ENCODE results near the gene RAB12. TPM values are rescaled to one million over a fixed set of nuclear protein-coding genes. Genes with fewer than 3 reads are reported as not detected.
A peak's percentile ranks its signal among the peaks of the same experiment; 100 is the strongest.

Gene RAB12
- total RNA-seq, 1 experiment from 2014 or later: 51.3 TPM

GRCh38 chr18:8609659-8610458, 622 bp downstream of the RAB12 start:
- Mint-ChIP-seq H3K36me3 (ENCODE audit: insufficient read depth in 1 of 3, low read depth in 3 of 3) (peaks cover 7 to 19% (median 9%) of the 10 kb centered on the region in 3 experiments; a peak in 6 of 7 replicates), H3K27me3 (ENCODE audit: low read depth) (peaks cover 12% of the 10 kb centered on the region), H3K4me1 (peaks cover 53% of the 10 kb centered on the region in 2 experiments), H3K9me3 (no peaks in the 10 kb centered on the region; a peak in 1 of 5 replicates), H3K4me3 (peak overlapping the region; percentile 86 to 94), H3K27ac (peak overlapping the region in 2 of 3 experiments; percentile 59 to 81; a peak in 2 of 7 replicates)
- no peak overlapping the region for H3K56ac ChIP-seq (ENCODE audit: insufficient read length, low read depth, low read length)
- no peak overlapping the region for H2AFZ ChIP-seq (ENCODE audit: low read length)
- H3K79me1 ChIP-seq (ENCODE audit: insufficient read depth, low read depth, low read length, poor library complexity, severe bottlenecking): no peaks in the 10 kb centered on the region
- no peak for TF ChIP-seq CTCF (conservative IDR thresholded peaks at IDR 0.05)
- no peak overlapping the region for H3K4ac ChIP-seq (ENCODE audit: low read depth, low read length)
- no peak overlapping the region for H4K5ac ChIP-seq (ENCODE audit: insufficient read length, low read depth, low read length)
- no peak overlapping the region for H4K91ac ChIP-seq (ENCODE audit: insufficient read length, low read depth, low read length)
- no peaks in the 10 kb centered on the region for H3K27me3 ChIP-seq (ENCODE audit: insufficient read depth, low read length)
- H4K20me1 ChIP-seq (ENCODE audit: control insufficient read depth, insufficient read depth, insufficient read length): peaks cover 5% of the 10 kb centered on the region
- no peak overlapping the region for H2BK15ac ChIP-seq (ENCODE audit: low read depth, low read length)
- no peak overlapping the region for H2BK120ac ChIP-seq (ENCODE audit: low read depth, low read length, poor library complexity, severe bottlenecking)
- no peaks in the 10 kb centered on the region for H3K9me3 ChIP-seq (ENCODE audit: control insufficient read depth, low read depth, low read length)
- H3K23me2 ChIP-seq (ENCODE audit: insufficient read length, low read depth, low read length, poor library complexity, severe bottlenecking): peaks cover 13% of the 10 kb centered on the region
- H4K8ac ChIP-seq (replicated peaks; ENCODE audit: insufficient read length, low read depth, low read length): no peak overlapping the region
- no peak overlapping the region for H3K23ac ChIP-seq (ENCODE audit: insufficient read length, low read depth, low read length)
- H3K9ac ChIP-seq (ENCODE audit: extremely low read depth, insufficient read length, low read length): peak overlapping the region; percentile 63
- peaks cover 5% of the 10 kb centered on the region; the same call in 1 of the 2 replicates for H3K4me1 ChIP-seq (ENCODE audit: insufficient read depth, low read length)
- H3T11ph ChIP-seq (ENCODE audit: low read length): no peak overlapping the region
- peak overlapping the region; percentile 21 for H3K18ac ChIP-seq (ENCODE audit: insufficient read length, low read depth, low read length)
- no CpG with 5 or more reads among the region's 78 CpGs for WGBS (ENCODE audit: extremely low coverage, insufficient read length, low lambda C conversion rate)
- H2BK5ac ChIP-seq (ENCODE audit: insufficient read length, low read length): no peak overlapping the region
- H2BK12ac ChIP-seq (ENCODE audit: insufficient read length, low read depth, low read length): no peak overlapping the region
- H3K79me2 ChIP-seq (ENCODE audit: insufficient read depth, low read length): peaks cover 38% of the 10 kb centered on the region
- no peak for DNase-seq
- H3K27ac ChIP-seq (ENCODE audit: insufficient read length, low read depth, low read length): no peak overlapping the region
- H3K4me2 ChIP-seq (ENCODE audit: insufficient read depth, insufficient read length, low read length): peak overlapping the region; percentile 52
- H2BK20ac ChIP-seq (ENCODE audit: low read depth, low read length, poor library complexity, severe bottlenecking): no peak overlapping the region
- peak overlapping the region; percentile 78 for H3K14ac ChIP-seq (ENCODE audit: insufficient read depth, low read length)
- no peak overlapping the region for H2AK5ac ChIP-seq (ENCODE audit: insufficient read length, low read length)
